Lung (tissue), 12 donors: ENCODE results near the gene MAGI3. TPM values are rescaled to one million over a fixed set of nuclear protein-coding genes. Genes with fewer than 3 reads are reported as not detected.
"Not testable (repeated sequence)": the region's sequence is repeated elsewhere in the genome, so short reads cannot be mapped to it uniquely, and the experiment has no call there.

Source experiments
- ATAC-seq: fragments of 200-7000 bp; cut with Tn5 transposase; one replicate; pipeline ENCODE4 v1.9.1; 2020; ENCODE audit warnings: moderate number of reproducible peaks; ENCODE audit not compliant: insufficient read depth, low FRiP score
- DNase-seq, 3 donors: peaks; one replicate each; pipeline ENCODE4 v3.0.0-alpha.2; 2013 to 2017
- H3K27ac ChIP-seq, 2 donors: one replicate each; pipeline ENCODE4 v1.5.1; 2013; ENCODE audit warnings: mild to moderate bottlenecking in 2 of 2, moderate library complexity in 2 of 2, control low read depth in 1 of 2, inconsistent platforms in 1 of 2, low read depth in 1 of 2, low read length in 1 of 2
- H3K27me3 ChIP-seq, 3 donors: one replicate each; pipeline ENCODE4 v1.5.1; 2013; ENCODE audit warnings: low read length in 2 of 3; ENCODE audit not compliant: control insufficient read depth in 3 of 3, insufficient read depth in 3 of 3
- H3K36me3 ChIP-seq, 4 donors: one replicate each; pipeline ENCODE4 v1.5.1; 2013; ENCODE audit warnings: low read length in 4 of 4, mild to moderate bottlenecking in 1 of 4, moderate library complexity in 1 of 4; ENCODE audit not compliant: control insufficient read depth in 4 of 4, insufficient read depth in 4 of 4
- H3K4me1 ChIP-seq, 5 donors: one replicate each; pipeline ENCODE4 v1.5.1; 2013; ENCODE audit warnings: low read length in 5 of 5, mild to moderate bottlenecking in 2 of 5, moderate library complexity in 1 of 5; ENCODE audit not compliant: control insufficient read depth in 5 of 5, insufficient read depth in 5 of 5
- H3K4me3 ChIP-seq: one replicate; pipeline ENCODE4 v1.5.1; 2013; ENCODE audit warnings: mild to moderate bottlenecking, control low read depth, moderate library complexity
- H3K9ac ChIP-seq, 2 donors: one replicate each; pipeline ENCODE4 v1.5.1; 2013; ENCODE audit warnings: low read length in 2 of 2, control low read depth in 1 of 2; ENCODE audit not compliant: insufficient read depth in 1 of 2
- H3K9me3 ChIP-seq, 4 donors: one replicate each; pipeline ENCODE4 v1.5.1; 2013; ENCODE audit warnings: low read length in 3 of 4, mild to moderate bottlenecking in 1 of 4, moderate library complexity in 1 of 4; ENCODE audit not compliant: control insufficient read depth in 4 of 4, insufficient read depth in 3 of 4
- CTCF ChIP-seq: IDR thresholded peaks from 2 replicates; pipeline ENCODE4 v1.5.1; 2012; ENCODE audit warnings: mild to moderate bottlenecking; ENCODE audit errors: control extremely low read depth, extremely low read depth
- WGBS, 2 donors: extraction: QIAGEN DNeasy Blood & Tissue Kit; methylation state at CpG; one replicate each; pipeline ENCODE4 v1.1.7; 2013; 5-methylcytosine and 5-hydroxymethylcytosine counted together
- polyA plus RNA-seq, 2 donors: library from polyadenylated mRNA; stranded (reverse); fragments of 200-250 nt; gene quantifications; one replicate each; pipeline ENCODE4 v1.2.1, GENCODE V29; 2013
- total RNA-seq, 2 donors: library from RNA; depleted of rRNA in 1 of 2; stranded (reverse); fragments of >200 nt in 1 of 2; gene quantifications; one replicate each; pipeline ENCODE4 v1.2.1, GENCODE V29; 2014 to 2021
- donor health status: control.
- donor health status: control.
- donor health status: Bipolar disorder and iron deficiency.
- donor health status: healthy.
- donor health status: DM: yes; HTN: yes; CAD: no.

MAGI3 gene
- total and polyA plus RNA-seq, 4 donors, result 7.5 to 137 (median 35.5) TPM

- H3K36me3 ChIP-seq, result peaks cover 0 to 2% (median 0%) of the 10 kb centered on the region in 4 donors
- H3K9ac ChIP-seq, result no peak overlapping the region
- H3K27me3 ChIP-seq, result no peaks in the 10 kb centered on the region
- ATAC-seq, result peak; percentile 87
- no peak overlapping the region for H3K4me3 ChIP-seq
- peaks cover 0 to 6% (median 2%) of the 10 kb centered on the region in 5 donors for H3K4me1 ChIP-seq
- DNase-seq, result peak in 2 of 3 donors; percentile 30 to 47
- no peak for TF ChIP-seq CTCF
- WGBS, 2 donors, result 48 to 86% methylated on average over 2 of the region's 2 CpGs
- H3K9me3 ChIP-seq, result peaks cover 0 to 4% (median 3%) of the 10 kb centered on the region in 4 donors
- no peak overlapping the region for H3K27ac ChIP-seq
Measured at GRCh38 chr1:113456967-113457366, 66.7 kb downstream of the MAGI3 start.

- Histone ChIP-seq H3K4me3 (no peak overlapping the region), H3K27ac (no peak overlapping the region), H3K9ac (no peak overlapping the region), H3K4me1 (peaks cover 0 to 2% (median 0%) of the 10 kb centered on the region in 5 donors), H3K27me3 (no peaks in the 10 kb centered on the region), H3K9me3 (peaks cover 0 to 4% (median 3%) of the 10 kb centered on the region in 4 donors), H3K36me3 (peaks cover 0 to 2% (median 0%) of the 10 kb centered on the region in 4 donors)
- DNase-seq (no peak), ATAC-seq (no peak)
- no peak for TF ChIP-seq CTCF
Measured at GRCh38 chr1:113459279-113459678, 69.0 kb downstream of the MAGI3 start.

- Histone ChIP-seq H3K36me3 (no peaks in the 10 kb centered on the region), H3K9ac (no peak overlapping the region), H3K27me3 (no peaks in the 10 kb centered on the region), H3K4me1 (no peaks in the 10 kb centered on the region), H3K4me3 (no peak overlapping the region), H3K27ac (no peak overlapping the region), H3K9me3 (peaks cover 0 to 7% (median 4%) of the 10 kb centered on the region in 4 donors)
- ATAC-seq, result no peak
- TF ChIP-seq CTCF, result no peak
- no peak for DNase-seq
Measured at GRCh38 chr1:113467991-113468390, 77.7 kb downstream of the MAGI3 start.

GRCh38 chr1:113478427-113479195 lies 88.3 kb downstream of the MAGI3 start:
- not testable (repeated sequence) for H3K27me3 ChIP-seq, H3K4me3 ChIP-seq, DNase-seq, H3K4me1 ChIP-seq, H3K9ac ChIP-seq, ATAC-seq, H3K36me3 ChIP-seq, H3K27ac ChIP-seq
- WGBS, 2 donors, result 87 to 91% methylated on average over 10 of the region's 10 CpGs
- peaks cover 2 to 13% (median 4%) of the 10 kb centered on the region in 4 donors for H3K9me3 ChIP-seq
